ENCODE measurements around the gene BIRC7.

- no peak for TF ChIP-seq ATF3 (CRISPR knock-in tag; conservative IDR thresholded peaks at IDR 0.05)
- no peak for TF ChIP-seq HMGA2 (CRISPR knock-in tag; IDR thresholded peaks at IDR 0.05)
- TF ChIP-seq ATF6 (CRISPR knock-in tag; IDR thresholded peaks at IDR 0.05): no peak
- no peak for TF ChIP-seq CTCF (IDR thresholded peaks at IDR 0.05)
- no peak for TF ChIP-seq E2F4 (CRISPR knock-in tag; IDR thresholded peaks at IDR 0.05; ENCODE audit: borderline replicate concordance, low read depth)
- no peak for TF ChIP-seq CREB1 (CRISPR knock-in tag; IDR thresholded peaks at IDR 0.05)
- no peak for TF ChIP-seq IRF1 (CRISPR knock-in tag; IDR thresholded peaks at IDR 0.05)
- no peak for TF ChIP-seq ARID4B (CRISPR knock-in tag; IDR thresholded peaks at IDR 0.05; ENCODE audit: borderline replicate concordance)
- no peak for TF ChIP-seq USF2 (CRISPR knock-in tag; IDR thresholded peaks at IDR 0.05)
- no peak for TF ChIP-seq ELF4 (CRISPR knock-in tag; IDR thresholded peaks at IDR 0.05; ENCODE audit: low read depth)
Measured at GRCh38 chr20:63198606-63199005, 37.1 kb upstream of the BIRC7 start.

Measured in WTC11 (cell line).